ENCODE measurements around the gene ELL2.

GRCh38 chr5:95983509-95983908 lies 21.9 kb upstream of the ELL2 start:
- TF ChIP-seq CTCF (IDR thresholded peaks at IDR 0.05 in 8 of 11, conservative IDR thresholded peaks at IDR 0.05 in 3 of 11): no peak
- TF ChIP-seq POLR2A (IDR thresholded peaks at IDR 0.05): no peak
- TF ChIP-seq POLR2AphosphoS5 (IDR thresholded peaks at IDR 0.05): no peak
